Activated CD8-positive, alpha-beta T cell treated with anti-CD3 and anti-CD28 coated beads, Interleukin-2, amount 10 ng/mL, durations not matched to agents 7 days and 5 days (primary cell): ENCODE measurements around the gene MSRB3. TPM values are rescaled to one million over a fixed set of nuclear protein-coding genes. Genes with fewer than 3 reads are reported as not detected.

Experiments used
- ATAC-seq: fragments of 150-1000 bp; cut with Tn5 transposase; one replicate; pipeline ENCODE4 v1.10.0; 2021; ENCODE audit warnings: moderate library complexity
- CTCF ChIA-PET: fragments of 350-600 bp; sonication (Branson Sonifier 250); formaldehyde crosslinking; loops from one replicate; lab custom pipeline; 2021; ENCODE audit warnings: antibody characterized with exemption; lab: Charles Lee
- POLR2A ChIA-PET: fragments of 350-600 bp; sonication (Branson Sonifier 250); formaldehyde crosslinking; loops from one replicate; lab custom pipeline; 2021; ENCODE audit warnings: antibody characterized with exemption; lab: Charles Lee
- DNase-seq: peaks from one replicate; pipeline ENCODE4 v3.0.0-alpha.2; 2020
- H3K27ac Mint-ChIP-seq: one replicate; pipeline ENCODE4 v1.8.0; 2021; ENCODE audit warnings: mild to moderate bottlenecking, mixed read lengths
- H3K27me3 Mint-ChIP-seq: one replicate; pipeline ENCODE4 v1.8.0; 2021; ENCODE audit warnings: low read depth, mixed read lengths
- H3K36me3 Mint-ChIP-seq: one replicate; pipeline ENCODE4 v1.8.0; 2021; ENCODE audit warnings: low read depth, mixed read lengths
- H3K4me1 Mint-ChIP-seq: one replicate; pipeline ENCODE4 v1.8.0; 2021; ENCODE audit warnings: low read depth, mixed read lengths
- H3K4me3 Mint-ChIP-seq: one replicate; pipeline ENCODE4 v1.8.0; 2021; ENCODE audit warnings: mild to moderate bottlenecking, mixed read lengths
- H3K9me3 Mint-ChIP-seq: one replicate; pipeline ENCODE4 v1.8.0; 2022; ENCODE audit warnings: mixed read lengths; ENCODE audit not compliant: insufficient read depth
- total RNA-seq, 2 experiments: library from RNA; stranded (reverse); gene quantifications; one replicate each; pipeline ENCODE4 v1.2.3, GENCODE V29; 2021

The MSRB3 gene
- total RNA-seq, 2 experiments from 2014 or later: not detected

DNA sequence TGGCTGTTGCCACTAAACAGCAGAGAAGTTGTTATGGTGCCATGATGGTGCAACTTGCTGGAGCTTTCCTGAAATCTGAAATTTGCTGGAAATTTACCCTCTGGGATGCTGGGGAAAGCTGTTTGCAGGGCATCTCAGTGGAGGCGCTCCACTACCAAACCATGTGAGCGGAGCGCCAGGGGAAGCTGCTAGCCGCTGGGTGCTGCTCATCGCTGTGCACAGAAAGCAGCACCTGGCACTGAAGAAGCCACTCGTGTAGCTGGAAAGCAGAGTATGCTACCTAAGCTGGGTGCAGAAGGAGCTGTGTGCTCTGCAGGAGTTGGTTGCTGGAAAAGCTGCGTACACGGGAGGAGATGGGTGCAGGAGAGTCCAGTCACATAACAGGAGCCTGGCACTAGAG is 53.0 kb downstream of the MSRB3 start:
- no peak overlapping the region for H3K27ac Mint-ChIP-seq
- ATAC-seq: no peak
- H3K36me3 Mint-ChIP-seq: no peaks in the 10 kb centered on the region
- no peaks in the 10 kb centered on the region for H3K4me1 Mint-ChIP-seq
- POLR2A ChIA-PET: no interaction called here
- no peak overlapping the region for H3K4me3 Mint-ChIP-seq
- peaks cover 5% of the 10 kb centered on the region for H3K27me3 Mint-ChIP-seq
- CTCF ChIA-PET: no interaction called here
- DNase-seq: no peak
- H3K9me3 Mint-ChIP-seq: no peaks in the 10 kb centered on the region

GRCh38 chr12:65333649-65334048 is 55.2 kb downstream of the MSRB3 start:
- POLR2A ChIA-PET: no interaction called here
- Mint-ChIP-seq H3K27ac (no peak overlapping the region), H3K36me3 (no peaks in the 10 kb centered on the region), H3K27me3 (peaks cover 5% of the 10 kb centered on the region), H3K4me1 (no peaks in the 10 kb centered on the region), H3K9me3 (no peaks in the 10 kb centered on the region), H3K4me3 (no peak overlapping the region)
- DNase-seq (no peak), ATAC-seq (no peak)
- CTCF ChIA-PET: no interaction called here

- peaks cover 5% of the 10 kb centered on the region for H3K27me3 Mint-ChIP-seq
- no peaks in the 10 kb centered on the region for H3K4me1 Mint-ChIP-seq
- CTCF ChIA-PET: no interaction called here
- ATAC-seq: no peak
- no peak overlapping the region for H3K4me3 Mint-ChIP-seq
- H3K9me3 Mint-ChIP-seq: no peaks in the 10 kb centered on the region
- H3K27ac Mint-ChIP-seq: no peak overlapping the region
- POLR2A ChIA-PET: no interaction called here
- no peaks in the 10 kb centered on the region for H3K36me3 Mint-ChIP-seq
- no peak for DNase-seq
Observed at GRCh38 chr12:65334521-65334920, 56.0 kb downstream of the MSRB3 start.

GRCh38 chr12:65335021-65335714 is 56.7 kb downstream of the MSRB3 start:
- Mint-ChIP-seq H3K4me3 (no peak overlapping the region), H3K4me1 (no peaks in the 10 kb centered on the region), H3K36me3 (no peaks in the 10 kb centered on the region), H3K27me3 (peaks cover 5% of the 10 kb centered on the region), H3K9me3 (no peaks in the 10 kb centered on the region), H3K27ac (no peak overlapping the region)
- DNase-seq (no peak), ATAC-seq (no peak)
- POLR2A ChIA-PET: no interaction called here
- CTCF ChIA-PET: no interaction called here

DNA sequence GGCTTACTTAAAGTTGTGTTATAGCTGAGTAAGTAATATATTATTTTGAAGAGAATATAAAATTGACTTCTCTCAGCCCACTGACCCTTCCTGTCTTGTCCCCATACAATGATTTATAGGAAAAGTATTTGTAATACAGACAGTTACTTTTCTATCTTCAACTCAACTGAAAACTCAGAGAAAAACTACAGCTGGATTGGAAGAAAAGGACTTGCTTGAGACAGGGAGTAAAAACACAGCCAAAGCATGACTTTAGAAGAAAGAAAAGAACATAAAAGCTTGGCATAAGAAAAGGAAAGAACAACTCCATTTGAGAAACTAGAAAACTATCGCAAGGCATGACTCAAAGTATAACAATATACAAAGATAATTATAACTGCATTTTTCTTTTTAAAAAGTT is 57.5 kb downstream of the MSRB3 start:
- Mint-ChIP-seq H3K27ac (no peak overlapping the region), H3K36me3 (no peaks in the 10 kb centered on the region), H3K4me1 (no peaks in the 10 kb centered on the region), H3K9me3 (no peaks in the 10 kb centered on the region), H3K4me3 (no peak overlapping the region), H3K27me3 (peaks cover 6% of the 10 kb centered on the region)
- ATAC-seq (no peak), DNase-seq (no peak)
- ChIA-PET POLR2A (no interaction called here), CTCF (no interaction called here)

DNA sequence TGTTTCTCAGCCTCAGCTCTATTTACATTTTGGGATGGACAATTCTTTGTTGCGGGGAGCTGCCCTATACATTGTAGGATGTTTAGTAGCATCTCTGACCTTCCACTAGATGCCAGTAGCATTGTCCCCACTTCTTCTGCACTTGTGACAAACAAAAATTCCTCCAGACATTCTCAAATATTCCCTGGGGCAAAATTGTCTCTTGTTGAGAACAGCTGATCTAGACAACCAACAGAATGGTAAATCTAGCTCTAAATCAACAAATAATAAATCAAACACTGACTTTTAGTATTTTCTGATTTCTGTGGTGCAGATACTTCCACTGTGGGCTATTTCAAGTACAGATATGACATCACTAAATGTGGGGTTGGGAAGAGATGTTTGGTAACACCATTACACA is 60.7 kb downstream of the MSRB3 start:
- Mint-ChIP-seq H3K27me3 (peaks cover 6% of the 10 kb centered on the region), H3K4me3 (no peak overlapping the region), H3K36me3 (no peaks in the 10 kb centered on the region), H3K9me3 (no peaks in the 10 kb centered on the region), H3K27ac (no peak overlapping the region), H3K4me1 (no peaks in the 10 kb centered on the region)
- DNase-seq: no peak
- ChIA-PET POLR2A (no interaction called here), CTCF (no interaction called here)
- no peak for ATAC-seq

GRCh38 chr12:65343230-65343629 is 64.7 kb downstream of the MSRB3 start:
- DNase-seq (no peak), ATAC-seq (no peak)
- Mint-ChIP-seq H3K36me3 (no peaks in the 10 kb centered on the region), H3K27me3 (peaks cover 3% of the 10 kb centered on the region), H3K4me1 (no peaks in the 10 kb centered on the region), H3K27ac (no peak overlapping the region), H3K4me3 (no peak overlapping the region), H3K9me3 (no peaks in the 10 kb centered on the region)
- POLR2A ChIA-PET: no interaction called here
- CTCF ChIA-PET: no interaction called here

GRCh38 chr12:65343801-65344200 is 65.3 kb downstream of the MSRB3 start:
- Mint-ChIP-seq H3K4me3 (no peak overlapping the region), H3K9me3 (no peaks in the 10 kb centered on the region), H3K27me3 (peaks cover 3% of the 10 kb centered on the region), H3K27ac (no peak overlapping the region), H3K4me1 (no peaks in the 10 kb centered on the region), H3K36me3 (no peaks in the 10 kb centered on the region)
- no peak for ATAC-seq
- CTCF ChIA-PET: no interaction called here
- DNase-seq: no peak
- POLR2A ChIA-PET: no interaction called here

DNA sequence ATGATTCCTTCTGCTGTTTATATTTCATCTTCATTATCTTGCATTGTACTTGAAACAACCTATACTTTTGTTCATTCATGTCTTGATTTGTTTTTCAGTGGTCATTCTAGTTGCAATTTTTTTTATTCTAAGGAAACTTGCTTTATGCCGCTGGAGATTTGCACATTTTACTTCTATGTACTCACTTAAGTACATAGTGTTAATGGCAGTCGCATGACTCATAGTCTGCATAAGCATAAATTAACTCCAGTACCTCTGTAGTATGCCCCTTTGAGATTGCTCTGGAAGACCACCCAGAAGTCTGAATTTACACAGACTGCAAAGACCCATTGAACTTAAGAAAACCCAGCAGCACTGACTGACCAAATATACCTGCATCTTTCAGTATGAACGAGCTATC is 77.0 kb downstream of the MSRB3 start:
- H3K27me3 Mint-ChIP-seq: no peaks in the 10 kb centered on the region
- DNase-seq (no peak), ATAC-seq (no peak)
- ChIA-PET POLR2A (no interaction called here), CTCF (no interaction called here)
- H3K36me3 Mint-ChIP-seq: no peaks in the 10 kb centered on the region
- no peak overlapping the region for H3K4me3 Mint-ChIP-seq
- H3K4me1 Mint-ChIP-seq: no peaks in the 10 kb centered on the region
- no peaks in the 10 kb centered on the region for H3K9me3 Mint-ChIP-seq
- no peak overlapping the region for H3K27ac Mint-ChIP-seq

GRCh38 chr12:65362234-65363031 is 84.0 kb downstream of the MSRB3 start:
- CTCF ChIA-PET: no interaction called here
- Mint-ChIP-seq H3K4me1 (no peaks in the 10 kb centered on the region), H3K27ac (no peak overlapping the region), H3K9me3 (no peaks in the 10 kb centered on the region), H3K27me3 (no peaks in the 10 kb centered on the region), H3K4me3 (no peak overlapping the region), H3K36me3 (no peaks in the 10 kb centered on the region)
- DNase-seq (no peak), ATAC-seq (no peak)
- POLR2A ChIA-PET: no interaction called here

- Mint-ChIP-seq H3K4me1 (no peaks in the 10 kb centered on the region), H3K27me3 (no peaks in the 10 kb centered on the region), H3K4me3 (no peak overlapping the region), H3K36me3 (no peaks in the 10 kb centered on the region), H3K27ac (no peak overlapping the region), H3K9me3 (no peaks in the 10 kb centered on the region)
- DNase-seq (no peak), ATAC-seq (no peak)
- CTCF ChIA-PET: no interaction called here
- POLR2A ChIA-PET: no interaction called here
Observed at GRCh38 chr12:65364046-65364445, 85.6 kb downstream of the MSRB3 start.

GRCh38 chr12:65367396-65367795 is 88.9 kb downstream of the MSRB3 start:
- no peaks in the 10 kb centered on the region for H3K36me3 Mint-ChIP-seq
- H3K4me1 Mint-ChIP-seq: no peaks in the 10 kb centered on the region
- ATAC-seq (no peak), DNase-seq (no peak)
- H3K27ac Mint-ChIP-seq: no peak overlapping the region
- no peak overlapping the region for H3K4me3 Mint-ChIP-seq
- ChIA-PET POLR2A (no interaction called here), CTCF (no interaction called here)
- no peaks in the 10 kb centered on the region for H3K27me3 Mint-ChIP-seq
- no peaks in the 10 kb centered on the region for H3K9me3 Mint-ChIP-seq
